ENCODE results near the gene FAH.
"Not testable (repeated sequence)": the region's sequence is repeated elsewhere in the genome, so short reads cannot be mapped to it uniquely, and the experiment has no call there.

The FAH gene

DNA sequence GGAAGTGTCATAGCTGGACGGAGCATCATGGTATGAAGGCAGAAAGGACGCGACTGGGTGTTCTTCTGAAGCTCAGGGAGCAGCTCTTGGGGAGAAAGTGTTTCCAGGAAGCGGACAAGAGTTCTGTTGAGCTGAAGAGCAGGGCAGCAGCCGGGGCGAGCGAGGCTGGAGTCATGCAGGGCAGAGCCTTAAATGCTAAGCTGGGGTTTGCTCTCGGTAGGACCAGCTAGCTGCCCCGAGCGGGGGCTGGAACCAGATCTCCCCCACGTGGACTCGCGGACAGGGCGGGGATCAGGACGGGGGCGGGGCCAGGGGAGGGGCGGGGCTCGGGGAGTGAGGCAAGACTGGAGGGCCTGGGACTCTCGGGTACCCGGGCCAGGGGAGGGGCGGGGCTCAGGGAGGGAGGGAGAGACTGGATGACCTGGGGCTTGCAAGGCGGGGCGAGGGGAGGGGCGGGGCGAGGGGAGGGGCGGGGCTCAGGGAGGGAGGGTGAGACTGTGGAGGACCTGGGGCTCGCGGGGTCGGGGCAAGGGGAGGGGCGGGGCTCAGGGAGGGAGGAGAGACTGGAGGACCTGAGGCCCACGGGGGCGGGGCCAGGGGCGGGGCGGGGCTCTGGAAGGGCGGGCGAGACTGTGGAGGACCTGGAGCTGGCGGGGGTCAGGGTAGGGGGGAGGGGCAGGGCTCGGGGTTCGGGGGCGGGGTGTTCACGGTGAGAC lies 461 bp upstream of the FAH start:
- DNase-seq = peak; percentile 60

DNA sequence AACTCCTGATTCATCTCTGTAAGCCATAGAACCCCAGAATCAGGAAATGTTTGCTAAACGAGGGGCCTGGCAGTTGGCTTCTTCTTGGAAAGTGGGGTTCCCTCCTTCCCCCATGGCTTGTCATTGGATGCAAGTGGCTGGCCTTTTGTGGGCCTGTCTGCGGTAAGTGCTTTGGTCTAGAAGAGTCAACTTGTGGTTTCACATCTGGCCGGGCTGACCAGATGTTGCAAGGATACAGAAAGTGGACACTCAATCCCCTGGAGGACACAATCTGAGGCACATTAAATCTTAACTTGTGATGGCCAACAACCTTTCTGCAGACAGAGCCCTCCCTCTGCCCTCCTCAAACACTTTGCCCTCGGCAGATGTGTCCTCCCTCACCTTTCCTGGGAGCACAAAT lies 1.1 kb downstream of the FAH start:
- DNase-seq = no peak

DNA sequence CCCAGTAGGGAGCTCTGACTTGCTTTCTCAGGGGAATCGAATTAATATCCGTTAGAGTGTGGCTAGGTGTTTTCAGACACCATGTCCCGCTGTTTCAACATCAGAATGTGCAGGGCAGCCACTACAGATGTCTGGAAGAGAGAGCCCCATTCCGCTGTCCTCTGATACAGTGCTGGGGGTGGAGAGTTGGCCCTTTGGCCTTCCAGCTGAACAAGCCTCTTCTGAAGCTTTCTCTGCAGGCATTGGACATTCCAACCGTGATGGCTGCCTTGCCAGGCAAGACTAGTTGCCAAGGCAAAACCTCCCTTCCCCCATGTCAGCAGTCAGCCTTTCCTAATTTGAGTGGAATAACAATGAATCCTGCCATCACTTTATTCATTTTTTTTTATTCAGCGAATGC lies 1.5 kb downstream of the FAH start:
- no peak for DNase-seq

DNA sequence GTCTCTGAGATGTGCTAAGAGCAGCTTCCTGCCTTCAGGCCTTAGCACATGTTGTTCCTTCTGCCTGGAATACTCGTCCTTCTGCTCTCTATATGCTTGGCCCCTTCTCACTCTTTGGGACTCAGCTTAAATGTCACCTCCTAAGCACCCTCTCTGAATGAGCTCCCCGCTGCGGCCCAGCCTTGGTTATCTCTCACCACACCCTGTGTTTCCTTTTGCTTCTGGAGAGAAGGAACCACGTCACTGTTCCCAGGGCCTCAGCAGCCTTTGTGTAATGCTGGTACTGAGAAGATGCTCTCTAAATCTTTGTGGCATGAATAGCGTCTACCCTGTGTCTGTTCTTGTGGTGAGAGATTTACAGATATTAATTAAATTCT lies 2.2 kb downstream of the FAH start:
- no peak for DNase-seq

DNA sequence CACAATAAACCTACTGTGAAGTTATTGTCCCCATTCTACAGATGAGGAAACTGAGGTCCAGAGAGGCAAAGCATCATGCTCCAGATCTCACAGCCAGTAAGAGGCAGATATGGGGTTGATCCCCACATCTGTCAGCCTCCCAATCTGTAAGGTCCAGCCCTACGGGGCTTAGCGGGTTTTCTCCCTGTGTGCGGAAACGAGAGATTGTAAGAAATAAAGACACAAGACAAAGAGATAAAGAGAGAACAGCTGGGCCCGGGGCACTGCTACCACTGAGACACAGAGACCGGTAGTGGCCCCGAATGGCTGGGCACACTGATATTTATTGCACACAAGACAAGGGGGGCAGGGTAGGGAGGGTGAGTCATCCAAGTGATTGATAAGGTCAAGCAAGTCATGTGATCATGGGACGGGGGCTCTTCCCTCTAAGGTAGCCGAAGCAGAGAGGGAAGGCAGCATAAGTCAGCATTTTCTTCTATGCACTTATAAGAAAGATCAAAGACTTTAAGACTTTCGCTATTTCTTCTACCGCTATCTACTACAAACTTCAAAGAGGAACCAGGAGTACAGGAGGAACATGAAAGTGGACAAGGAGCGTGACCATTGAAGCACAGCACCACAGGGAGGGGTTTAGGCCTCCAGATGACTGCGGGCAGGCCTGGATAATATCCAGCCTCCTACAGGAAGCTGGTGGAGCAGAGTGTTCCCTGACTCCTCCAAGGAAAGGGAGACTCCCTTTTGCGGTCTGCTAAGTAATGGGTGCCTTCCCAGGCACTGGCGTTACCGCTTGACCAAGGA lies 2.8 kb downstream of the FAH start:
- DNase-seq = not testable (repeated sequence)

DNA sequence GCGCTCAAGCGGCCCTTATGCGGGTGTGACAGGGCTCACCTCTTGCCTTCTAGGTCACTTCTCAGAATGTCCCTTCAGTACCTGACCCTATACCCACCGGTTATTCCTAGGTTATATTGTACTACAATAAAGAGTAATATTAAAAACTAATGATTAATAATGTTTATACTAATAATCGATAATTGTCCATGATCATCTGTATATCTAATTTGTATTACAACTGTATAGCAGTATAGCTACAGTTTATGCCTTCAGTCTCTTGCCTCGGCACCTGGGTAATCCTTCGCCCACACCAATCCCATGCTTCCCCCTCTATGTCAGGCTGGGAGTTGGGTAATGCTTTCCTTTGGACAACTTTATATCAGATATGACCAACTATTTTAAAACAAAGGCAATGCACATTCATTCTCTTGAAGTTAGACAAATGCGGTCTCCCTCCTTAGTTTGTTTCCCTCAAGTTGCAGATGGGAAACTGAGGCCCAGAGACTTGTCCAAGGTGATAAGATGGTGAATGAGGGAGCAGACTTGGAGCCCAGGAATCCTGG lies 3.4 kb downstream of the FAH start:
- no peak for DNase-seq

DNA sequence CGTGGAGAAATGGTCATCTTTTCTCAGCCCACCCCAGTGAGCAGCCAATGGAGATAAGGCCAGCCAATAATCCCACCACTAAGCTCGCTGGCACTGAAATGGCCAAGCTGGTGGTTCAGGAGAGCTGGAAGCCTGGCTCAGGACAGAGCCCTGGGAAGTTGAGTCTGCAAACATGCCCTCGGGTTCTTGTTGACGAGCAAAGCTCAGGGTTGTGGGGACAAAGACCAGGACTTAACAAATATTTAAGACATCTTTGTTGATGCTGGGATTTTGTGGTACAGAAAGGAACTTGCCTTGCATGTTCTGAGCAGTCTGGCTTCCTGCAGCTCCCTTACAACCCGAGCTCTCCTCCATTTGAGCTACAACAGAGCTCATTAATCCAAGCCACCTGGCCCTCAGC lies 4.4 kb downstream of the FAH start:
- DNase-seq = no peak

DNA sequence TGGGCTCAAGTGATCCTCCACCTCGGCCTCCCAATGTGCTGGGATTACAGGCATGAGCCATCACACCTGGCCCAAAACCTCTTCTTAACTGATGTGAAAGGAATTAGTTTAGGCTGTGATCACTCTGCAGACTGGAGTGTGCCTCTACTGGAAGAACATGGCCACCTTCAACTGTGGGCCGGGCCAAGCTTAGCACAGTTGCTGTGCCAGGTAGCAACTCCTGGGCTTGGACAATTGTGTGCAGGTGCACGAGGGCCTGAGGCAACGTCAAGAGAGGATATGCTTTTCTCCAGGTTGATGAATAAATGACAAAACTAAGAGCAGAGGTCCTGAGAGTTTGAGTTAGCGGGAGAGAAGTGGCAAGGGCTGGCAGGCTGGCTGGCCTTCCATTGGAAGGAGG lies 6.5 kb downstream of the FAH start:
- no peak for DNase-seq

DNA sequence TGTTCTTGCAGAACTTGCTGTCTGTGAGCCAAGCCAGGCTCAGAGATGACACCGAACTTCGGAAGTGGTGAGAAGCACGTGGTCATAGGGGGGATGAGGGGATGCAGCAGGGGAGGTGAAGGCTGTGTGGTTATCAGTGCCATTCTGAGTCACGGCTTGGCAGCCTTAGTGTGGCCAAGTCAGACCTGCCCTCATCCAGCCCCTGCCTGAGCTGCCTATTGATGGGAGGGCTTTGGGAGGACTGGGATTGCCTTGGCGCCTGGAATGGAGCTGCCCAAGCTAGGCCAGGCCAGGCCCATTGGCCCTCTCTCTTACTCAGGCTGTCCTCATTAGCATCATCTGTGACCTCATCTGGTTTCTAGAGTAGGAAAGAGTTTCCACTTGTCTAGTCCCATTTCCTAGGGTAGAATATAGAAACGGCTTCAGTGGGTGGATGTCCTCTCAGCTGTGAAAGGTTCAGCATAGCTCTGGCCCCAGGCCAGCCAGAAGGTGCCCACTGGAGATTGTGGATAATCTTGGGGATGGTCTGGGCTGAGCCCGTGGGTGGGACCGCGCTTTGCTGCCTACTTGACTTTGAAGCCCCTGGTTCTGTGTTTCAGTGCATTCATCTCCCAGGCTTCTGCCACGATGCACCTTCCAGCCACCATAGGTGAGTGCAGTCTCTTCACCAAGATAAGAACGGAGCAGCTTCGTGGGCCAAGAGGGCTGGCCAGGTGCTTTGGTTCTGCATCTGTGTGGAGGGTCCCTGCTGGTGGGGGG lies 7.2 kb downstream of the FAH start:
- DNase-seq = no peak

DNA sequence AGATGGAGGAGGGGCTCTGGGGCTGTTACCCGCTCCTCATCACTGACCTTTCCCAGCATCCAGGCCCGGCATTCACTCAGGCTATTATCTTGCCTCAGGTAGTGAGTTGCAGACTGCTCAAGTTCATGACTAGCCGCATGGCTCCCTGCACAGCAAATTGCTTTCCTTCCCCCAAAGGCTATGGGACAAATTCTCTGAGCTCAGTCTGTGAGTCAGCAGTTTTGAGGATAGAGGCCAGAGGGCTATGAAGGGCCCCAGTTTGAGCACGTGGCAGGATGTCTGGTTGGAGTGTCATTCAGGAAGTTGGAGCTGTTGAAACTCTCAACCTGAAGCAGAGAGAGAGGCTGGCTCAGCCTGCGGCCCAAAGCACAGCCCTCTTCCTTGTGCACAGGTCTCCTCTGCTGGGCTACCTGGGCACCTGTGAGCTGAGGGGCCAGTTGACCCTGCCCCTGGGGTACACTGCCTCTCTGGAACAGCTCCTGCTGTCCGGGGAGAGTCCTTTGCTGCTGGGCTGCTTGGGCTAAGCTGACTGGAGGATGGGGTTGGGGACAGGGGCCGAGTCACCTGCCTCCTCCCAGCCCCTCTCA lies 7.9 kb downstream of the FAH start:
- no peak for DNase-seq

DNA sequence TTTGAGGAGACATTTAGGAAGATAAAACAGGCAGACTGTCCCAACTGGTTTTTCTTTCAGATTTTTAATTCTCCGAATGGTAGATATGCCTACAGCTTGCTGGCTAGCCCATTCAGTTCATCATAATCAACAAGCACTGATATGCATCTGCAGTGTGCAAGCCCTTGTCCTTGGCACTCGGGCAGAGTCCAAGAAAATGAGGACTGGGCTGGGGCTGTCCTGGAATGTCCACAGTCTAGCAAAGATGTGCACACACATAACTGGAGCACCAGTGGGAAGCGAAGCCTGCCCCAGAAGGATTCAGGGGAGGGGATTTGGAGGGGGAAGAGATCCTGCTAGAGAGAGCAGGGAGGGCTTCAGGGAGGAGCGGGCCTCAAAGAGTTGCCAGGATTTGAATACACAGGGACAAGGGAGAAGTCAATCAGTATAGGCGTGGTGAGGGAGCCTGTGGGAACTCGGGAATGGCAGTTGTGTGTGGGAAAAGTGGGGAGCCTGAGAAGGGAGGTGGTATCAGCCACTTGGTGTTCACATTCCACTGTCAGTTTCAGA lies 8.7 kb downstream of the FAH start:
- no peak for DNase-seq

DNA sequence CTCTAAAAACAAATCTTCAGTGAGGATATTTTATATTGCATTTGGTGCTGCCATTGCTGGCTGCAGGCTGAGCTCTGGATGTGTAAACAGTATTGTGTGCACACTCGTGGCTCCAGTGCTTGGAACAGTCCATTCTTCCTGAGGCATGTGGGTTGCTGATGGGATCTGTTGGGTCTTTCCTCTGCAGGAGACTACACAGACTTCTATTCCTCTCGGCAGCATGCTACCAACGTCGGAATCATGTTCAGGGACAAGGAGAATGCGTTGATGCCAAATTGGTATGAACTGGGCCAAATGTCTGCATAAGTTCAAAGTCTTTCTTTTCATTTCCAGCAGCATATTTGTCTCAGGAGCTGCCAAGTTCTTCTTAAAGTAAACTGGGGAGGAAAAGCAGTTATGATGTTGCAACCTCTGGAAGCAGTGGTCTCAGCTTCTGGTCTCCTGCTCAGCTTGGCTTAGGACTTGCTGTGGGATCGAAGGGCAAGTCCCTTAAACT lies 9.3 kb downstream of the FAH start:
- DNase-seq = no peak

DNA sequence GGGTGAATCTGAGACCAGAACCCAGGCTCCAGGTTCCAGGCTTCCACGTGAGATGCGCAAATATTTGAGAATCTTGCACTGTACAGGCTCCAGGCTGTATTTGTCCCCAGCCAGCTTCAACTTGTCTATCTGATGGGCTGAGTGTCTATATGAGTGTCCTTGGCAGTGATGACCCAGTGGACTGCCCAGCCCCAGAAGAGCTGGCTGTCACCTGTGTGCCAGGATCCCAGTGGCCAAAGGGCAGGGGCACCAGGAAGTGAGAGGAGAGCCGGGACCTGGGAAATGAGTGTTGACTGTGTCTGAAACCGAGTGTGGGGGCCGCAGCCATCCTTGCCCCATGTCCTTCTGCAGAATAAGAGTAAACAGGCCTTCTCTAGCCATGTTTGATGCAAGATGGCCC lies 10.4 kb downstream of the FAH start:
- DNase-seq = no peak

DNA sequence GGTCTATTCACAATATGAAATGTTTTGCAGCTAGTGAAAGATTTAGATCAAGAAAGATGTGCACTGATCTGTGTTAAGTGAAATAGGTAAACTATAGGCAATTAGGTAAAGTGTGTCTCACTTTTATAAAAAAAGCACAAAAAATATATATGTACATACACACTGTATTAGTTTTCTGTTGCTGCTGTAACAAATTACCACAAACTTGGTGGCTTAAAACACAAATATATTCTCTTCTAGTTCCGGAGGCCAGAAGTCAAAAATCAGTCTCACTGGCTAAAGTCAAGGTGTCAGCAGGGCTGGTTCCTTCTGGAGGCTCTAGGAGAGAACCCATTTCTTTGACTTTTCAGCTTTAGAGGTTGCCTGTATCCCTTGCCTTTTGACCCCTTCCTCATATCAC lies 11.1 kb downstream of the FAH start:
- DNase-seq = no peak

DNA sequence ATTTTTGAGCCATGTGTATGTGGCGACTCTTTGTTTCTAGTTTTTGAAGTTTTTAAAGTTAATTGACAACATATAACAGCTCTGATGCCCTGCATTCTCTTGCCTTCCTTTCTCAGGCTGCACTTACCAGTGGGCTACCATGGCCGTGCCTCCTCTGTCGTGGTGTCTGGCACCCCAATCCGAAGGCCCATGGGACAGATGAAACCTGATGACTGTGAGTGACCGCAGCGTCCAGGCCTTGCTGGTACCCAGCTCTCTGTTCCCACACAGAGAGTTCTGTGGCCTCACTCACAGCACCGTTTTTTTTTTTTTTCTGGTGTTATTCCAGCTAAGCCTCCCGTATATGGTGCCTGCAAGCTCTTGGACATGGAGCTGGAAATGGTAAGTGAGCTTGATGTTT lies 15.1 kb downstream of the FAH start:
- DNase-seq = no peak

DNA sequence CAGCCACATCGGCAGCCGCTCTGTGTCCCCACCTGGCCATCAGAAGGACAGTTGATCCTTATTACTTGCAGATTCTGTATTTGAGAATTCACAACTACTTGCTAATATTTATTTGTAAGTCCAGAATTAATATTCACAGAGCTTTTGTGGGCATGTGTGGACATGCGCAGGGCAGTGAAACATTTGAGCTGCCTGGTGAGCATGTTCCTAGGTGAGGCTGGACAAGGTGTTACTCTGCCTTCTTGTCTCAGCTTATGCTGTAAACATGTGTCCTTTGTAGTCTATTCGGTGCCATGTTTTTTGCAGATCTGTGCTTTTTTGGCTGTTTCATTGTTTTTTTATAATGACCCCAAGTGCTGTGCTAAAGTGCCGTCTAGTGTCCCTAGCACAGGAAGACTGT lies 15.6 kb downstream of the FAH start:
- DNase-seq = no peak

DNA sequence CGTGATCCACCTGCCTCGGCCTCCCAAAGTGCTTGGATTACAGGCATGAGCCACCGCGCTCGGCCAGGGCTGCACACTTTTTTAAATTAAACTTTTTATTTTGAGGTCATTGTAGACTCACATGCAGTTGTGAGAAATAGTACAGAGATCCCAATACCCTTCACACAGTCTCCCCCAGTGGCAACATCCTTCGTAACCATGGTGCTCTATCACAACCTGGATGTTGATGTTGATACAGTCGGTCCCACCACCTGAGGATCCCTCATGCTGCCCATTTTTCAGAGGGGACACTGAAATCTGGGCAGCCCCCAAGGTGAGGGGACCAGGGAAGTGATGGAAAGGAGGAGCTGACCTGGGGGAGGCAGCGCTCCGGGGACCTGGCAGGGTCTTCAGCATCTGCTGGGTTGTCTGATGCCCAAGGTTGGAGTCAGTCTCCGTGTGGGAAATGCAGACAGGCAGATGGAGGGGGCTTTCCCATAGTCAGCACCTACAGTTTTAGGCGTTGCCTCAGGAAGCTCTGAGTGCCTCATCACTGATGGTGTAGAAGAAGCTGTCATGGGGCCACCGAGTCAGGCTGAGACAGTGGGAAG lies 17.1 kb downstream of the FAH start:
- DNase-seq = no peak

DNA sequence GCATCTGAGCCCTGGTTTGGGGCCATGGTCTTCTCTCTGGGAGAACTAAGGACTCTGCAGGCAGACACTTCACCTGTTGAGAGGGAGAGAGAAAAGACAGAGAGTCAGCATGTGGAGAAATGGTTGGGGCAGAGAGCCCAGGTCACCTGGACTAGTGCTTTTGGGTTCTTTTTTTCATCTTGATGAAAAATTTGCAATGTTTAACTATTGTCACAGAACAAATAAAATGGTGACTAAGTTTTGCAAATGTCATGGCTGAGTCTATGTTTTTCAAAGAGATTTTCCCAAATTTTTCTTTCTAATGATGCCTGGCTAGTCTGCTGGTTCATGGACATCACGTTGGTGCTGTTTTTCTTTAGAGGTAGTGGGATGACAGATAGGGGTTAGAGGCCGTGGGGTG lies 17.8 kb downstream of the FAH start:
- DNase-seq = no peak

DNA sequence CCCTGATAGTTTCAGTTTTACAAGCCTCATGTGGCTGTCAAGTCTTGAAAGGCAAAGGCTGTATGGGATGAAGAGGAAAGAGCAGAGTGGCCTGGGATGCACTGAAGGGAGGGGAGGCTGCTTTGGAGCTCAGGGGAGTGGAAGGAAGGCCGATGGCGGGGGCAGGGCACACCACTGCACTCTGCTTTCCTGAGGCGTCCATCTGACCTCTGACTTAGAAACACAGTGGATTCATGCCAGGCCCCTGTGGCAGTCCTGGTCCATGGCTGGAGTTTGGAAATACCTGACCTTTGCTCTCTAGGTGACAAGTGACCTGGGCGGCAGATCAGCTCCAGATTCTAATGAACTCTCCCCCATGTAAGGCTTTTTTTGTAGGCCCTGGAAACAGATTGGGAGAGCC lies 19.0 kb downstream of the FAH start:
- DNase-seq = no peak

DNA sequence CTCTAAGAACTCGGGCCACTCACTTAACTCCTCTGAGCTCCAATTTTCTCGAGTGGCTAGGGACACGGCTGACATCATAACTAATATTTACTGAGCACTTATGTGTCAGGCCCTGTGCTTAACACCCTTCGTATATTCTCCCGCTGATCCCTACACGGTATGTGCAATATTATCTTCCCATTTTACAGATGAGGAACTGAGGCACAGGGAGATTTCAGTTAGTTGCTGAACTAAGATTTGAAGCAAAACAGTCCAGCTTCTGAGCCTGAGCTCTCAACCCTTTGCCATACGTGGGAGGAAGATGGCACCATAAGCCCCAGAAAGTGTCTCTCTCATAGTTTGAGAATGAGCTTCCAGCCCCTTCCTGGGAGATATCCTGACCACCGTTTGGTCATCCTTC lies 19.6 kb downstream of the FAH start:
- DNase-seq = no peak

DNA sequence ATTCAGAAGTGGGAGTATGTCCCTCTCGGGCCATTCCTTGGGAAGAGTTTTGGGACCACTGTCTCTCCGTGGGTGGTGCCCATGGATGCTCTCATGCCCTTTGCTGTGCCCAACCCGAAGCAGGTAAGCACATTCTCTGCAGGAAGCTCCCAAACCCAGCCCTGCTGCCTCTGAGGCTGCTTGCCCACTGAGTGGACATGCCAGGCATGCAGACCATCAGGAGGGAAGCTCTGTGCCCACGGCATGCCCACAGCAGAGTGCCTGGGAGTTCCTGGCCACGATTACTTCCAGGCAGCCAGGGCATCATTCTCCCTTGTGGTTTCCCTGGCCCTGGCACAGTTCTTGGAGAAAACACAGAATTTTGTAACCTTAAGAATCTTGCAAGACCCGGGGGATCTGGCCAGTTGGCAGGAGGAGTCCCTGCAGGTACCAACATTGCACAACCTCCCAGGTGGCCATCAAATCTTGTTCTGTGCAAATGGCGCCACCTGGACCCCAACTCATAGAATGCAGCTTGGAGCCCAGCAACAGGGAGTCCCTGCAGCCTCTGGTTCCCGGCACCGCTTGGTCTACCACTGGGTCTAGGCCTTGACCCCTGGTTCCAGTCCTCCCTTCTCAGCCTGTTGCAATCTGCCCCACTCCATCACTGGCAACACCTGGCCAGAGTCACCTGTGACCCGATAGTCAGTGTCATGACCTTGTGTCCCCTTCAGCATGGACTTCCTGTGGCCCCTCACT lies 20.4 kb downstream of the FAH start:
- DNase-seq = peak; percentile 1

Measured in NCI-H2227 treated with DMSO at 0.1 percent for 48 hours (cell line).